Mesenchymal stem cell (in vitro differentiated cells and primary cell): ENCODE measurements around the gene NPAS3.

Source experiments
- DNase-seq: peaks from one replicate; pipeline ENCODE4 v3.0.0-alpha.2; 2013
- H2AFZ ChIP-seq: one replicate; pipeline ENCODE4 v1.6.1; 2013; ENCODE audit warnings: low read depth, mild to moderate bottlenecking, control low read depth, inconsistent platforms, low read length, moderate library complexity
- H2AK5ac ChIP-seq: 2 replicates; pipeline ENCODE4 v1.6.1; 2013; ENCODE audit warnings: low read length, moderate library complexity, mild to moderate bottlenecking, inconsistent platforms; ENCODE audit not compliant: severe bottlenecking
- H2BK120ac ChIP-seq: one replicate; pipeline ENCODE4 v1.6.1; 2013; ENCODE audit warnings: low read depth, mild to moderate bottlenecking, inconsistent platforms, low read length, moderate library complexity
- H2BK12ac ChIP-seq, 2 experiments: one replicate each; pipeline ENCODE4 v1.6.1; 2013; ENCODE audit warnings: inconsistent platforms in 2 of 2, low read length in 2 of 2, mild to moderate bottlenecking in 2 of 2, moderate library complexity in 2 of 2, control low read depth in 1 of 2
- H2BK15ac ChIP-seq: one replicate; pipeline ENCODE4 v1.6.1; 2013; ENCODE audit warnings: mild to moderate bottlenecking, low read depth, inconsistent platforms; ENCODE audit not compliant: poor library complexity, severe bottlenecking
- H2BK5ac ChIP-seq: 2 replicates; pipeline ENCODE4 v1.6.1; 2013; ENCODE audit warnings: low read depth, mild to moderate bottlenecking, low read length, control low read depth, inconsistent platforms; ENCODE audit not compliant: poor library complexity, severe bottlenecking
- H3K14ac ChIP-seq, 2 experiments: one replicate each; pipeline ENCODE4 v1.6.1; 2013; ENCODE audit warnings: inconsistent platforms in 2 of 2, low read length in 2 of 2, control low read depth in 1 of 2, mild to moderate bottlenecking in 1 of 2, moderate library complexity in 1 of 2
- H3K18ac ChIP-seq, 2 experiments: one replicate each; pipeline ENCODE4 v1.6.1; 2013; ENCODE audit warnings: inconsistent platforms in 2 of 2, low read length in 2 of 2, control low read depth in 1 of 2, low read depth in 1 of 2, mild to moderate bottlenecking in 1 of 2
- H3K23ac ChIP-seq, 2 experiments: one replicate each; pipeline ENCODE4 v1.6.1; 2013; ENCODE audit warnings: inconsistent platforms in 2 of 2, low read length in 2 of 2, mild to moderate bottlenecking in 2 of 2, moderate library complexity in 2 of 2, control low read depth in 1 of 2
- H3K27ac ChIP-seq: 2 replicates; pipeline ENCODE4 v1.5.1; 2013; ENCODE audit warnings: mild to moderate bottlenecking, moderate library complexity, low read length, control low read depth, inconsistent platforms; ENCODE audit not compliant: poor library complexity, severe bottlenecking
- H3K27me3 ChIP-seq, 2 experiments: 2 replicates each; pipeline versions ENCODE4 v1.6.1 to v1.7.0; 2013; ENCODE audit warnings: low read length in 2 of 2, mild to moderate bottlenecking in 2 of 2, moderate library complexity in 2 of 2, control low read depth in 1 of 2, inconsistent platforms in 1 of 2; ENCODE audit not compliant: control insufficient read depth in 1 of 2, insufficient read depth in 1 of 2
- H3K36me3 ChIP-seq, 2 experiments: 2 replicates each; pipeline versions ENCODE4 v1.6.1 to v1.7.0; 2013; ENCODE audit warnings: low read length in 2 of 2, control low read depth in 1 of 2, inconsistent platforms in 1 of 2, low read depth in 1 of 2, mild to moderate bottlenecking in 1 of 2; ENCODE audit not compliant: insufficient read depth in 2 of 2, control insufficient read depth in 1 of 2
- H3K4ac ChIP-seq, 2 experiments: one replicate each; pipeline ENCODE4 v1.6.1; 2013; ENCODE audit warnings: inconsistent platforms in 2 of 2, low read length in 2 of 2, mild to moderate bottlenecking in 2 of 2, moderate library complexity in 2 of 2, control low read depth in 1 of 2, low read depth in 1 of 2
- H3K4me1 ChIP-seq: 2 replicates; pipeline ENCODE4 v1.6.1; 2013; ENCODE audit warnings: low read depth, low read length, control low read depth; ENCODE audit not compliant: control insufficient read depth, insufficient read depth
- H3K4me2 ChIP-seq: 2 replicates; pipeline ENCODE4 v1.6.1; 2013; ENCODE audit warnings: low read length, mild to moderate bottlenecking, inconsistent platforms; ENCODE audit not compliant: poor library complexity, severe bottlenecking
- H3K4me3 ChIP-seq, 2 experiments: 2 replicates each; pipeline versions ENCODE4 v1.5.1 to v1.7.0; 2013; ENCODE audit warnings: low read length in 2 of 2, mild to moderate bottlenecking in 2 of 2, control low read depth in 1 of 2, low read depth in 1 of 2; ENCODE audit not compliant: insufficient read depth in 1 of 2
- H3K79me1 ChIP-seq: replicated peaks from 2 replicates; pipeline ENCODE4 v1.6.1; 2013; ENCODE audit warnings: mild to moderate bottlenecking, control low read depth, low read length, inconsistent platforms; ENCODE audit not compliant: poor library complexity, severe bottlenecking
- H3K9ac ChIP-seq: 2 replicates; pipeline ENCODE4 v1.7.0; 2013; ENCODE audit warnings: mild to moderate bottlenecking, low read length, moderate library complexity
- H3K9me3 ChIP-seq: 2 replicates; pipeline ENCODE4 v1.7.0; 2013; ENCODE audit warnings: mild to moderate bottlenecking, low read length; ENCODE audit not compliant: control insufficient read depth
- H4K8ac ChIP-seq: one replicate; pipeline ENCODE4 v1.6.1; 2013; ENCODE audit warnings: inconsistent platforms, mild to moderate bottlenecking, low read length, moderate library complexity
- H4K91ac ChIP-seq: one replicate; pipeline ENCODE4 v1.6.1; 2013; ENCODE audit warnings: mild to moderate bottlenecking, low read length, inconsistent platforms
- WGBS: methylation state at CpG from one replicate; pipeline ENCODE4 v1.1.7; 2013; ENCODE audit warnings: mixed read lengths; 5-methylcytosine and 5-hydroxymethylcytosine counted together

The NPAS3 gene

DNA sequence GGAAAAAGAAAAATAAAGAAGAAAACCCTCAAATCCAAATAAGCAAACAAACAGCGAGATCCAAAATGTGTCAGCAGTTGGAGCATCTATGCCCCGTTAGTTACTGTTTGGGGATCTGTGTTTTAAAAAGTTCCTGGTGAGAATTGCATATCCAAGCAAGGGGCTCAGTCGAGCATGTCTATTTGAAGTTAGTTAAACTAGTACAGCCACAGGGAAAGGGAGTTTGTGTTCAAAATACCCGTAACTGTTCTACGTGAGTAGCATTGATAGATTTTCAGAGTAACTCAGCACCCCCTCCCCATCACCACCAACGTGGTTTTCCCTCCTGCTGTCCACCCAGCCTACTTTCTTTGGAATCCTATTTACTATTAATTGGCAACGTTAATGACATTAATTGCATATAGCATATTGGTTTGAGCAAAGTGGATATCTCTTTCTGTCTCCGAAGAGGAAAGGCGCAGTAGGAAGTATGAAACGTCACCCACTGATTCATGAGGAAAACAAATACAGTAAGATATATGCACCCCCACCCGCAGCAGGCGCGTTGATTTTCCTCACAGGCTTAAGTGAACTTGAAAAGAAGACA, 1.5 kb downstream of the NPAS3 start:
- no peaks in the 10 kb centered on the region for H3K36me3 ChIP-seq
- peaks cover 6% of the 10 kb centered on the region for H3K4me1 ChIP-seq
- H2BK5ac ChIP-seq: no peak overlapping the region
- H3K18ac ChIP-seq: peak overlapping the region; percentile 68 to 72
- no peak overlapping the region for H2AFZ ChIP-seq
- H2BK120ac ChIP-seq: no peak overlapping the region
- no peak overlapping the region for H4K91ac ChIP-seq
- no peak overlapping the region for H3K14ac ChIP-seq
- H3K9me3 ChIP-seq: no peaks in the 10 kb centered on the region
- no peak overlapping the region for H2BK15ac ChIP-seq
- H2BK12ac ChIP-seq: no peak overlapping the region
- H3K27ac ChIP-seq: no peak overlapping the region
- H3K4me2 ChIP-seq: peak overlapping the region; percentile 64
- H2AK5ac ChIP-seq: no peak overlapping the region
- H4K8ac ChIP-seq: no peak overlapping the region
- peak; percentile 52 for DNase-seq
- 19% methylated on average over 6 of the region's 13 CpGs for WGBS
- no peaks in the 10 kb centered on the region for H3K79me1 ChIP-seq
- peak overlapping the region; percentile 71 to 82 for H3K4me3 ChIP-seq
- H3K23ac ChIP-seq: no peak overlapping the region
- peaks cover 19 to 21% of the 10 kb centered on the region in 2 experiments for H3K27me3 ChIP-seq
- H3K4ac ChIP-seq: no peak overlapping the region
- H3K9ac ChIP-seq: peak overlapping the region; percentile 96

DNA sequence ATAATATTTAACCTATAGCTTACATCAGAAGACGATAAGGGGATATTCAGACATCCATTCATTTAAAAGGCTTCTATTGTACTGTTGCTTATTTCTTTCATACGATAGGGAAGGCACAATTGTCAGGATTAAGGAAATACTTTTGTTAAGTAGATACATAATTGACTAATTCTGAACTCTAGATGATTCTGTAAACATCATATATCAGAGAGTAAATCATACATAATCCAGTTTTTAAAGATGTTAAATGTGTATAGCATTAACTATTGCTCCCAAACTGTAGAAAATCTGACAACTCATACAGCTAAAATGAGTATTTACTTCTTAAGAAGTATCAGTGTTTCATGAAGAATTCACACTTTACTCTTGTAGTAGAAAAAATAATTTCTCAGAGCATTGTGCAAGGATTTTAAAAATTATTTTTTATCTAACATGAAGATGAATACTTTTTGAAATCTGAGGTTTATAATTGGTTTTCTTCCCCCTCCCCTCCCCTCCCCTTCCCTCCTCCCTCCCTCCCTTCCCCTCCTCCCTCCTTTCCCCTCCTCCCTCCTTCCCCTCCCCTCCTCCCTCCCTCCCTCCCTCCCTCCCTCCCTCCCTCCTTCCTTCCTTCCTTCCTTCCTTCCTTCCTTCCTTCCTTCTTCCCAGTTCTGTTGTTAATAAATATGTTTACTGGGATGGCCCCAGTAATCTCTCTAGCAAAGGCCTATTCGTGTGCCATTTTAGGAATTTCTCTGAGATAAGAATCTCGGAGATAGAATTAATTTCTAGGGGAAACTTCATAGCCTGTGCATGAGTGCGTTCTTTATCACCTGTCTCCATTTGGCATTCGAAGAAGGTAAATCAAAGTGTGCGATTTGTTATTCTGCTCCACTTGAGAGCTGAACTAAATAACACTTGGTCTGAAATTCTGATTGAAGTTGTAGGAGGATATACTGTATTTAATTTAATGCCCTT, 2.3 kb downstream of the NPAS3 start:
- Histone ChIP-seq H3K4me2 (no peak overlapping the region), H3K4me3 (peak overlapping the region in 1 of 2 experiments; percentile 82), H3K27ac (no peak overlapping the region), H3K9ac (peak overlapping the region; percentile 96), H3K9me3 (no peaks in the 10 kb centered on the region), H3K79me1 (no peaks in the 10 kb centered on the region), H3K14ac (no peak overlapping the region), H3K36me3 (no peaks in the 10 kb centered on the region), H2AK5ac (no peak overlapping the region), H3K23ac (no peak overlapping the region), H2BK5ac (no peak overlapping the region), H4K91ac (no peak overlapping the region), H3K4me1 (peaks cover 5% of the 10 kb centered on the region), H2BK12ac (no peak overlapping the region), H2BK120ac (no peak overlapping the region), H3K18ac (no peak overlapping the region), H4K8ac (no peak overlapping the region), H2AFZ (no peak overlapping the region), H3K4ac (no peak overlapping the region), H3K27me3 (peaks cover 12 to 18% of the 10 kb centered on the region in 2 experiments), H2BK15ac (no peak overlapping the region)
- WGBS: 79% methylated on average over 5 of the region's 7 CpGs
- DNase-seq: no peak

DNA sequence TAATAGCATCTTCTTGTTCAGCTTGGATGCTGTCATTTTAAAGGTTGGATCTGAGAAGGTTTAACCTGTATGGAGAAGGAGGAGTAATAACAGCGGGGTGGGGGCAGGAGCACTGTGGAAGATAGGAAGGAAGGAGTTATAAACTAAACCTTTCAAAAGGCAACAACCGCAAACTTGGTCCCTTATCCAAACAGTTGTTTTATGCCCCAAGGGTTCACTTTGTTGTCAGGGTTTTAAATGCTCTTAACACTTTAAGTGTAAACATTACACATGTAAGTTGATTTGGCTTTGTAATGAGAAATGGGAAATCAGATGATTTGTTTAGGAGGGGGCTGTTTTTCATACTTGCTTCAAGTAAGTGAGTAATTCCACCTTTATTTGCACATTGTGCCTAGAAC, 3.0 kb downstream of the NPAS3 start:
- Histone ChIP-seq H4K8ac (no peak overlapping the region), H3K4me1 (peaks cover 5% of the 10 kb centered on the region), H2BK120ac (no peak overlapping the region), H3K4ac (no peak overlapping the region), H3K4me2 (no peak overlapping the region), H3K79me1 (no peaks in the 10 kb centered on the region), H3K4me3 (no peak overlapping the region), H3K9ac (no peak overlapping the region), H3K36me3 (no peaks in the 10 kb centered on the region), H2BK15ac (no peak overlapping the region), H2BK12ac (no peak overlapping the region), H2AFZ (no peak overlapping the region), H3K27ac (no peak overlapping the region), H3K27me3 (peaks cover 5 to 14% of the 10 kb centered on the region in 2 experiments), H3K14ac (no peak overlapping the region), H4K91ac (no peak overlapping the region), H2BK5ac (no peak overlapping the region), H3K18ac (no peak overlapping the region), H3K9me3 (no peaks in the 10 kb centered on the region), H2AK5ac (no peak overlapping the region), H3K23ac (no peak overlapping the region)
- 55% methylated on average over 1 of the region's 2 CpGs for WGBS
- no peak for DNase-seq

DNA sequence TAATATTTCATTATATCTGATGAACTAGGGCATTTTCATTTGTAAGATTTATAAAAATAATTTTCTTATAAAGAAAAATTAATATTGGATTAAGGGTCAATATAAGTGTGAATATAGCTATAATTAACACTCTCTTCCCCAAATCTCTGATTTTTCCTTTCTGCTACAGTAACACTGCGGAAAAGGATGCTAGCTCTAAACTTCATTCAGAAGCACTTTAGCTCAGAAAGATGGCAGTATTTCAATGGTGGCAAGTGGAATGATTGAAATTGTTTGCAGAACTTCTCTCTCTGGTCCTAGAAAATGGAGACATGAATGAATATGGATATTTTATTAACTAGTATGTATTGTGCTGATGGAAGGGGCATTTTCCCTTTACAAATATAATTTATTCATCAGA, 8.4 kb downstream of the NPAS3 start:
- Histone ChIP-seq H3K4me2 (no peak overlapping the region), H2BK15ac (no peak overlapping the region), H3K4ac (no peak overlapping the region), H4K8ac (no peak overlapping the region), H3K23ac (no peak overlapping the region), H3K27me3 (no peaks in the 10 kb centered on the region), H3K14ac (no peak overlapping the region), H4K91ac (no peak overlapping the region), H3K79me1 (no peaks in the 10 kb centered on the region), H3K36me3 (no peaks in the 10 kb centered on the region), H3K9me3 (no peaks in the 10 kb centered on the region), H2BK5ac (no peak overlapping the region), H3K4me1 (no peaks in the 10 kb centered on the region), H3K9ac (no peak overlapping the region), H2BK120ac (no peak overlapping the region), H3K18ac (no peak overlapping the region), H3K27ac (no peak overlapping the region), H2BK12ac (no peak overlapping the region), H2AK5ac (no peak overlapping the region), H2AFZ (no peak overlapping the region), H3K4me3 (no peak overlapping the region)
- DNase-seq: no peak
- 100% methylated on average over 1 of the region's 1 CpG for WGBS
